ENCODE measurements around the gene PHKG1.

DNA sequence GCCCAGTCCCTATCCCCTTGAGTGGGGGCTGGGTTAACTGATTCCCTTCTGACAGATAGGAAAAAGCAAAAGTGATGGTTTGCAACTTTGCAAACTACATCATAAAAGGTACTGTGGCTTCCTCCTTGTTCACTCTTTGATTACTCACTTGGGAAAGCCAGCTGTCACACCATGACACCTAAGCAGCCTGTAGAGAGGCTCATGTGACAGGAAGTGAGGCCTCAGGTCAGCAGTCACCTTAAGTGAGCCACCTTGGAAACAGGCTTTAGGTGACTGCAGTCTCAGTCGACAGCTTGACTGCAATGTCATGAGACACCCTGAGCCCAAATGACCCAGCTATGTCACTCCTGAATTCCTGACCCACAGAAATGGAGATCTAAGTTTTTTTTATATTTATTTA is 17.9 kb upstream of the PHKG1 start:
- TF ChIP-seq, protein P1, sequence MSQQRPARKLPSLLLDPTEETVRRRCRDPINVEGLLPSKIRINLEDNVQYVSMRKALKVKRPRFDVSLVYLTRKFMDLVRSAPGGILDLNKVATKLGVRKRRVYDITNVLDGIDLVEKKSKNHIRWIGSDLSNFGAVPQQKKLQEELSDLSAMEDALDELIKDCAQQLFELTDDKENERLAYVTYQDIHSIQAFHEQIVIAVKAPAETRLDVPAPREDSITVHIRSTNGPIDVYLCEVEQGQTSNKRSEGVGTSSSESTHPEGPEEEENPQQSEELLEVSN (IDR thresholded peaks at IDR 0.05; ENCODE audit: borderline replicate concordance, low read depth) = no peak
- TF ChIP-seq JUN (IDR thresholded peaks at IDR 0.05) (no peak), ZFP36 (IDR thresholded peaks at IDR 0.05; ENCODE audit: borderline replicate concordance, partially characterized antibody) (no peak), FOSL2 (IDR thresholded peaks at IDR 0.05) (no peak), FOSL2 (CRISPR knock-in tag; IDR thresholded peaks at IDR 0.05) (no peak), KDM1A (IDR thresholded peaks at IDR 0.05; ENCODE audit: low read depth) (no peak)
- TF ChIP-seq, protein P2, sequence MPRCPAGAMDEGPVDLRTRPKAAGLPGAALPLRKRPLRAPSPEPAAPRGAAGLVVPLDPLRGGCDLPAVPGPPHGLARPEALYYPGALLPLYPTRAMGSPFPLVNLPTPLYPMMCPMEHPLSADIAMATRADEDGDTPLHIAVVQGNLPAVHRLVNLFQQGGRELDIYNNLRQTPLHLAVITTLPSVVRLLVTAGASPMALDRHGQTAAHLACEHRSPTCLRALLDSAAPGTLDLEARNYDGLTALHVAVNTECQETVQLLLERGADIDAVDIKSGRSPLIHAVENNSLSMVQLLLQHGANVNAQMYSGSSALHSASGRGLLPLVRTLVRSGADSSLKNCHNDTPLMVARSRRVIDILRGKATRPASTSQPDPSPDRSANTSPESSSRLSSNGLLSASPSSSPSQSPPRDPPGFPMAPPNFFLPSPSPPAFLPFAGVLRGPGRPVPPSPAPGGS (IDR thresholded peaks at IDR 0.05) = no peak
- TF ChIP-seq, protein P3, sequence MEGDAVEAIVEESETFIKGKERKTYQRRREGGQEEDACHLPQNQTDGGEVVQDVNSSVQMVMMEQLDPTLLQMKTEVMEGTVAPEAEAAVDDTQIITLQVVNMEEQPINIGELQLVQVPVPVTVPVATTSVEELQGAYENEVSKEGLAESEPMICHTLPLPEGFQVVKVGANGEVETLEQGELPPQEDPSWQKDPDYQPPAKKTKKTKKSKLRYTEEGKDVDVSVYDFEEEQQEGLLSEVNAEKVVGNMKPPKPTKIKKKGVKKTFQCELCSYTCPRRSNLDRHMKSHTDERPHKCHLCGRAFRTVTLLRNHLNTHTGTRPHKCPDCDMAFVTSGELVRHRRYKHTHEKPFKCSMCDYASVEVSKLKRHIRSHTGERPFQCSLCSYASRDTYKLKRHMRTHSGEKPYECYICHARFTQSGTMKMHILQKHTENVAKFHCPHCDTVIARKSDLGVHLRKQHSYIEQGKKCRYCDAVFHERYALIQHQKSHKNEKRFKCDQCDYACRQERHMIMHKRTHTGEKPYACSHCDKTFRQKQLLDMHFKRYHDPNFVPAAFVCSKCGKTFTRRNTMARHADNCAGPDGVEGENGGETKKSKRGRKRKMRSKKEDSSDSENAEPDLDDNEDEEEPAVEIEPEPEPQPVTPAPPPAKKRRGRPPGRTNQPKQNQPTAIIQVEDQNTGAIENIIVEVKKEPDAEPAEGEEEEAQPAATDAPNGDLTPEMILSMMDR (IDR thresholded peaks at IDR 0.05) = no peak

All from A549 (cell line).